ENCODE measurements around the gene RHOJ. TPM values are rescaled to one million over a fixed set of nuclear protein-coding genes. Genes with fewer than 3 reads are reported as not detected.

RHOJ gene
- polyA plus RNA-seq, 3 donors = not detected

- TF ChIP-seq CTCF (IDR thresholded peaks at IDR 0.05) = no peak
- no peak overlapping the region for H2AFZ ChIP-seq (ENCODE audit: insufficient read depth, low read depth, low read length, poor library complexity, severe bottlenecking)
- H3K4me3 ChIP-seq (replicated peaks in 1 of 3; ENCODE audit: low read depth in 2 of 3, low read length in 3 of 3) = no peak overlapping the region
- H3K9ac ChIP-seq (ENCODE audit: insufficient read depth, low read length, poor library complexity, severe bottlenecking) = no peak overlapping the region
- Mint-ChIP-seq H3K27ac (no peak overlapping the region), H3K27me3 (ENCODE audit: low read depth in 3 of 3) (peaks cover 0 to 2% (median 1%) of the 10 kb centered on the region in 3 donors), H3K4me1 (no peaks in the 10 kb centered on the region), H3K36me3 (no peaks in the 10 kb centered on the region), H3K4me3 (no peak overlapping the region), H3K9me3 (peaks cover 0 to 10% (median 3%) of the 10 kb centered on the region in 7 donors)
- H3K4me1 ChIP-seq (ENCODE audit: control insufficient read depth in 1 of 2, insufficient read depth in 2 of 2, low read length in 2 of 2) = no peaks in the 10 kb centered on the region
- H4K20me1 ChIP-seq (ENCODE audit: insufficient read depth, low read length) = no peaks in the 10 kb centered on the region
- WGBS (ENCODE audit: insufficient coverage) = 33% methylated on average over 4 of the region's 6 CpGs
- peaks cover 0 to 5% of the 10 kb centered on the region in 2 donors for H3K9me3 ChIP-seq (replicated peaks in 1 of 2; ENCODE audit: control insufficient read depth in 1 of 2, insufficient read depth in 1 of 2, low read length in 2 of 2)
- no peaks in the 10 kb centered on the region for H3K79me2 ChIP-seq (ENCODE audit: insufficient read depth, low read length)
- intact Hi-C loops (cut with micrococcal nuclease) = no loop called here
- no peak for DNase-seq
- H3K4me2 ChIP-seq (replicated peaks; ENCODE audit: extremely low read depth, low read length, poor library complexity, severe bottlenecking) = no peak overlapping the region
- no peaks in the 10 kb centered on the region for H3K36me3 ChIP-seq (replicated peaks in 1 of 2; ENCODE audit: control insufficient read depth in 1 of 2, insufficient read depth in 2 of 2, low read length in 2 of 2)
- no peaks in the 10 kb centered on the region for H3K27me3 ChIP-seq (ENCODE audit: control insufficient read depth in 2 of 2, insufficient read depth in 2 of 2, low read length in 2 of 2)
- H3K27ac ChIP-seq (ENCODE audit: low read depth in 1 of 2, low read length in 2 of 2) = no peak overlapping the region
These were observed 95.3 kb downstream of the RHOJ start for GRCh38 chr14:63299351-63300110.

GRCh38 chr14:63300854-63301253, 96.6 kb downstream of the RHOJ start:
- H3K9me3 ChIP-seq (replicated peaks in 1 of 2; ENCODE audit: control insufficient read depth in 1 of 2, insufficient read depth in 1 of 2, low read length in 2 of 2) = peaks cover 0 to 5% of the 10 kb centered on the region in 2 donors
- H2AFZ ChIP-seq (ENCODE audit: insufficient read depth, low read depth, low read length, poor library complexity, severe bottlenecking) = no peak overlapping the region
- no peak for DNase-seq
- no peaks in the 10 kb centered on the region for H3K36me3 Mint-ChIP-seq
- no peak overlapping the region for H3K9ac ChIP-seq (ENCODE audit: insufficient read depth, low read length, poor library complexity, severe bottlenecking)
- no peak overlapping the region for H3K4me2 ChIP-seq (replicated peaks; ENCODE audit: extremely low read depth, low read length, poor library complexity, severe bottlenecking)
- H3K4me1 ChIP-seq (ENCODE audit: control insufficient read depth in 1 of 2, insufficient read depth in 2 of 2, low read length in 2 of 2) = no peaks in the 10 kb centered on the region
- no peaks in the 10 kb centered on the region for H3K27me3 ChIP-seq (ENCODE audit: control insufficient read depth in 2 of 2, insufficient read depth in 2 of 2, low read length in 2 of 2)
- H3K79me2 ChIP-seq (ENCODE audit: insufficient read depth, low read length) = no peaks in the 10 kb centered on the region
- intact Hi-C loops (cut with micrococcal nuclease) = no loop called here
- H3K4me3 Mint-ChIP-seq = no peak overlapping the region
- TF ChIP-seq CTCF (IDR thresholded peaks at IDR 0.05) = no peak
- no CpG with 5 or more reads among the region's 2 CpGs for WGBS (ENCODE audit: insufficient coverage)
- no peaks in the 10 kb centered on the region for H4K20me1 ChIP-seq (ENCODE audit: insufficient read depth, low read length)
- no peaks in the 10 kb centered on the region for H3K4me1 Mint-ChIP-seq
- H3K27ac ChIP-seq (ENCODE audit: low read depth in 1 of 2, low read length in 2 of 2) = no peak overlapping the region
- no peak overlapping the region for H3K4me3 ChIP-seq (replicated peaks in 1 of 3; ENCODE audit: low read depth in 2 of 3, low read length in 3 of 3)
- peaks cover 0 to 2% (median 1%) of the 10 kb centered on the region in 3 donors for H3K27me3 Mint-ChIP-seq (ENCODE audit: low read depth in 3 of 3)
- H3K36me3 ChIP-seq (replicated peaks in 1 of 2; ENCODE audit: control insufficient read depth in 1 of 2, insufficient read depth in 2 of 2, low read length in 2 of 2) = no peaks in the 10 kb centered on the region
- no peak overlapping the region for H3K27ac Mint-ChIP-seq
- H3K9me3 Mint-ChIP-seq = peaks cover 0 to 10% (median 3%) of the 10 kb centered on the region in 7 donors

Data from CD14-positive monocyte (primary cell).